Measurements from ENCODE around the gene PIEZO1.
A peak's percentile ranks its signal among the peaks of the same experiment; 100 is the strongest.

Gene PIEZO1

DNA sequence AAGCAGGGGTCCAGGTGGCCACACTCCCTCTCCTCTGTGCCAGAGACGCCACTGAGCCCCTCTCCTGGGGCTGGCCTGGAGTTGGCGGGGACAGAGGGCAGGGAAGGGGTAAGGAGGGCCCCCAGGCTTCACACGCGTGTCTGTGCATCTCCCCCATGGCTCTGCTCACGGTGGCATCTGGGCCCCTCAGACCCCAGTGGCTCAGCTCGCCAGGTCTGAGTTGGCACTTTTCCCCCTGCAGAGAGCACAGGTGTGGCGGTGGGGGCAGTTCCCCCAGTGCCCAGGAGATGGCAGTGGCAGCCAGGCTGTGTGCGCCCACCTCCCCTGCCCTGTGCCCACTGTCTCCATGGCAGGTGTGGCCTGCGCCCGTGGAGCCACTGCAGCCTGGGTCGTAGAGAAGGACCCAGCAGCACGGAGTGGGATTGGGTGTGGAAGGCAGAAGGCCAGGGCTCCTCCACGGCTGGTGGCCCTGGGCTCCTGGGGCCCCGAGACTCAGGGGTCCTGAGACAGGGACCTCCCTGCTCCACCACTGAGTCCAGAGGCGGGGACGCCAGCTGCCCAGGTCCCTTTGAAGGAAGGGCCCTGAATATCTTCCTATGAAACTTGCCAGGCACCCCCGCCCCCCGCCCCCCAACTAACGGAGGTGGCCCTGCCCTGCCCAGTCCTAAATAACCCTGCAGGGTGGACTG lies 31.0 kb upstream of the PIEZO1 start:
- no peak for DNase-seq

DNA sequence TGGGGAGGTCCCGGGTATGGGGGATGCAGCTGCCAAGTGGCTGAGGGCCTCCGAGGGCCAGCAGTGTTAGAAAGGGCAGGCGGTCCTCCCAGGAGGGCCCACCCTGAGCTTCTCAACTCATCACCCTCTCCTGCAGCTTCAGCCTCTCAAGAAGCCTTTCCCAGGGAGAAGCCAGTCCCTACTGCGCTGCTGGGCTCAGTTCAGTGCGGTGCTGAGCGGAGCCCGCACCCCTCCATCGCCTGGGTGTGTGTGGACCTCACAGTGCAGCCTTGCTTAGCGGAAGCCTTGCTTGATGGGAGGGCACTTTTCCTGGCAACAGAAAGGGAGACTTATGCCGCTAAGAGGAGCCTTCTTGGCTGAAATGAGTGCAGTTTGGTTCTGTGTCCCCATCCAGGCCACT lies 30.2 kb upstream of the PIEZO1 start:
- DNase-seq, result no peak

DNA sequence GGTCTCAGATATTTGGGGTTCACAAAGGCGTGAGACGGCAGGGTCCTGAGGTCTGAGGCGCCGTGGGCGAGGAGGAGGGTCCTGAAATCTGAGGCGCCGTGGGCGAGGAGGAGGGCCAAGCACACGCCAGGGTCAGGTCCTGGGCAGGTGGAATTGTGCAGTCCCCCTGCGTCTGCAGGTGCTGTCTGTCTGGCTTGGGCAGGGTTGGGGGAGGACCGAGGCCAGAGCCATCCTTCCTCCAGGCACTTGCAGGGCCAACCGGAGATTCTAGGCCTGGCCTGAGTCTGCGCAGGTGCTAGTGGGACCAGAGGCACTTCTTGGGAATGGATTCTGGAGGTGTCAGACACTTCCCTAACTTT lies 29.1 kb upstream of the PIEZO1 start:
- DNase-seq, result no peak

DNA sequence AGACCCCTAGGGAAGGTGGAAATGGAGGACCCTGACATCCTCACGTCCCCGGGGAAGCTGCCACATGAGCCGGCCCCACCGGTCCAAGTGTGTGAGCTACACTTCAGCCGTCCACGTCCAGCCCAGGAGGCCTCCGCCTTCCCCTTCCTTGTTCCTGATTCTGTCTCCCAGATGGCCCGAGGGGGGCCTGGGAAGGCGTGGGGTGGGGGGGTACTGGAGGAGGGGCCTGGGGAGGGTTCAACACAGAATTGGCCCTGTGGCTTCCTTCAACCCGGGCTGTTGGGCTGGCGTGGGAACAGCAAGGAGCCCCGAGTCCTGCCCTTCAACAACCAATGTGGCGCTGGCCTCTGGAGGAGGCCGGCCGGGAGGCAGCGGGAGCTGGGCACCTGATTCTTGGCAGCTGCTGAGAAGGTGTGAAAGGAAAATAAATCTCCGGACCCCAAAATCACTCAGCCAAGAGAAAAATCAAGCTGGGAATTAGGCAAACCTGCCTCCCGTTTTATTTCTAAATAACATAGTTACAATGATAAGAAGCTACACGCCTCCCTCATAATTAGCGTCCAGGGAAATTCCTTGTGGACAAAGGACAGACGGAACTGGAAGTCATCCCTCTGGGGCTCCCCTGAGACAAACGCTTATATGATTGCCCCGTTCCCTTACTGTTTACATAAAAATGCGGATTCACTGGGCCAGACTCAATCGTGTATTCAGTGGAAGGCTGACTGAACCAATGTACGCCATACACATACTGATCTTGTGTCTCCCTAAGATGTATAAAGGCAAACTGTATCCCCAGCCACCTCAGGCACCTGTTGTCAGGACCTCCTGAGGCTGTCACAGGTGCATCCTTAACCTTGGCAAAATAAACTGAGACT lies 28.5 kb upstream of the PIEZO1 start:
- no peak for DNase-seq

DNA sequence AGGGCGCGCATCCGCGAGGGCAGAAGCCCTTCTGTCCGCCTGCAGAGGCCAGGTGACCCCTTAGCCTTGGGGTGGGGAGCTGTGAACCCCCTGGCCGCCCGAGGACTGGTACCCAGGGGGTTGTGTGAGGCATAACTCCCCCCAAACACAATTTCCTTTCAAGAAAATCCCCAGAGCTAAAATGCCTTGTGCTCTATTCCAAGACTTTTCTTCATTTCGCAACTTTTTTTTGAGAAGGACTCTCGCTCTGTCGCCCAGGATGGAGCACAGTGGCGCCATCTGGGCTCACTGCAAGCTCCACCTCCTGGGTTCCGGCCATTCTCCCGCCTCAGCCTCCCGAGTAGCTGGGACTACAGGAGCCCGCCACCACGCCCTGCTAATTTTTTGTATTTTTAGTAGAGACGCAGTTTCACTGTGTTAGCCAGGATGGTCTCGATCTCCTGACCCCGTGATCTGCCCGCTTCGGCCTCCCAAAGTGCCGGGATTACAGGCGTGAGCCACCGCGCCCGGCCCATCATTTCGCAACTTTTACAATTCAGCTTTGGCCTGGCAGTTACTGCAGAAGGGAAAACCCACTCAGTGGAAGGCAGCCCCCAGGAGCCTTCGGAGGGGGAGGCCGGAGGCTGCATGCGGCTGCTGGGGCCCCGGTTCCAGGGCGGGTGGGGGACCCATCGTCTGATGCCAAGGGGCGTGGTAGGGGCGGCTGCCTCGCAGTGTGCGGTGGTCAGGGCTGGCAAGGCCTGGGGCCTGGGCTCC lies 27.7 kb upstream of the PIEZO1 start:
- DNase-seq, result peak; percentile 51

DNA sequence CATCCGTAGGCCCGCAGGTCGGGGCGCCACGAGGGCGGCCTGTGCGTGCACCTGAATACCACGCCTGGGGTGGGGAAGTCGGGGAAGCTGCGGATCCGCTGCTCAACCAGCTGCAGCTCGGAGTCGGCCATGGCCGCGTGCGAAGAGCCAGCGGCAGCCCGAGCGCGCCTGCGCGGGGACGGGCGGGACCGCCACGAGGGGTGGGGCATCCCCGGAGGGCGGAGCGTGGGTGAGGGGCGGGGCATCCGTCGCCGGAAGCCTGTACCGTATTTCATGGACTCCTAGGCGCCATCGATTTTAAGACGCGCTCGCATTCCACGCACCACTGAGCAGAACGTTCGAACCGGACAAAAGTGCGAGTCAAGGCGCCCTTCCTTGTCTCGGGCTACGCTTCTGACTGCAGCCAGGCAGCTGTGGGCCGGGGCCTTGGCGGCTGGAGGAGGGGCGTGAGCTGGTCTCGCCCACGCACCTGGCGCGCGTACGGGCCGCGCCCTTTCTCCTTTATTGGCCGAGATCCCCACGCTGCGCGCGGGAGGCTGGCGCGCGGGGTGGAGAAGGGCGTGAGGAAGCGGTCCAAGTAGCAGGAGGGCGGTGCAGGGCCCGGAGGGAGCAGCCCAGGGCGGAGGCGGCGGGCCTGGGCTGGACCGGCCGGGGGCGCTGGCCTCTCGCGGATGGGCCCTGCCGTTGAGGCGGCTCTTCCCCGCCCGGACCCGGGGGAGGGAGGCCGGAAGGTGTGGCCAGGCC lies 26.9 kb upstream of the PIEZO1 start, which contains the start of gene APRT:
APRT (minus strand) TSS at position 160 of the 744 bp plus-strand sequence; CDS start at position 131, 29 bp downstream.
- DNase-seq, result peak; percentile 74

DNA sequence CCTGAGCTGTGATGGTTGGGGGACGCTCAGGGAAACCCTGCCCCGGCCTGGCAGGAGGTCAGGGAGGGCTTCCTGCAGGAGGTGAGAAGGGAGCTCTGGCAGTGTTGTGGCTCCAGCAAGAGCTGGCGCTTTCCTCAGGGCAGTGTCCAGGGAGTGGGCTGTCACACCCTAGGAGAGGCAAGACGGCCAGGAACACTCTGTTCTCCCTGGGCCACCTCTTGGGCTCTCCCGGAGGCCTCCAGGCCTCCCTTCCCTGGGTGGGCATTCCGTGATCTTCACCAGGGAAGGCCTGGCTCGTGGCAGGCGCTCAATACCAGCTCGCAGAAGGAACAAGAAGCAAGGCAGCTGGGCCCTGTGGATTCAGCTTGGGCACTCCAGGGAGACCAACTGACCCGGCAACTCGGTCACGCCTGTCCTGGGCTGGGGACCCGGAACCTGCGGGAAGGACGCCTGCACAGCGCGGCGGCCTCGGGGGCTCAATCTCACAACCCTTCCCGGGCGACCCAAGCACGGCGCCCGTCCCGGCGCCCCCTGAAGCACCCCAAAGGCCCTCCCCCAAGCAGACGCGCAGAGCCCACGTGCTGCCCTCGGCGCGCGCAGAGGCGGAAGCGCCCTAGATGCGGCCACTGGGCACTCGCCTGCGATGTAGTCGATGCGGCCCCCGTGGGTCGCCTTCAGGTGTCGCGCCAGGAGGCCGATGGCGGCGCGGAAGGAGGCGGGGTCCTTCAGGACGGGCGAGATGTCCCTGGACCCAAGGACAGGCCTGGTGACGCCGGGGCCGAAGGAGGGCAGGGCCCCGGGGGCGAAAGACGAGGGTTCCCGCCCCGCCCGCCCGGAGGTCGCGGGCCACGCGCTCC lies 26.1 kb upstream of the PIEZO1 start:
- peak; percentile 33 for DNase-seq

DNA sequence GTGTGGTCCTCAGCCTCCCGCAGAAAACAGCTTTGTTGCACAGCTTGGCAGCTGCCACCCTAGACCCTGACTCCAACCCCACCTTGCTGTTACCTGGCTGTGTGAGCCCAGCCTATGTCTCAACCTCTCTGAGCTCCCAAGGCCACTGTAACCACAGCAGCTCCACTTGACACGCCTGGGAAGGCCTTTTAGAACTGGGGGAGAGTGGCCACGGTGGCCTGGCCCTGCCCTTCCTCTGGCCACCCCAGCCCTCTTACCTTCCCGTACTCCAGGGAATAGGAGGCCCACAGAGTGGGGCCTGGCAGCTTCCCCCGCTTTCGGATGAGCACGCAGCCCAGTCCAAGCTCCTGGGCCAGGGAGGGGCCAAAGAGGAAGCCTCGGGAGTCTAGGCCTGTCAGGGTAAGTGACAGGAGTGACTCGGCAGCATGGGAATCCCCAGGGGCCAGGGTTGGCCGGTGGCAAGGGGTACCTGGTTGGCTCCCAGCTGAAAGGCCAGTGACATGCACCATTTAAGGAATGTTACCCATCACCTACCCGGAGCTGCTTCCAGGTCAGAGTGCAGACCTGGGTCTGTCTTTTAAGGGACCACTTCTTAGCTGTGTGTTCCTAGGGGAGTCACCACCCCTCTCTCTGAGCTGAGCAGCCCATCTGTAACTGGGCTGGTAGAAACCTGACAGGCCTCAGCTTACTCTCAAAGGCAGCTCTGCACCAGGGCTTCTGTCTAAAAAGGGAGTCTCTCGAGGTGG lies 25.3 kb upstream of the PIEZO1 start:
- peak; percentile 49 for DNase-seq

DNA sequence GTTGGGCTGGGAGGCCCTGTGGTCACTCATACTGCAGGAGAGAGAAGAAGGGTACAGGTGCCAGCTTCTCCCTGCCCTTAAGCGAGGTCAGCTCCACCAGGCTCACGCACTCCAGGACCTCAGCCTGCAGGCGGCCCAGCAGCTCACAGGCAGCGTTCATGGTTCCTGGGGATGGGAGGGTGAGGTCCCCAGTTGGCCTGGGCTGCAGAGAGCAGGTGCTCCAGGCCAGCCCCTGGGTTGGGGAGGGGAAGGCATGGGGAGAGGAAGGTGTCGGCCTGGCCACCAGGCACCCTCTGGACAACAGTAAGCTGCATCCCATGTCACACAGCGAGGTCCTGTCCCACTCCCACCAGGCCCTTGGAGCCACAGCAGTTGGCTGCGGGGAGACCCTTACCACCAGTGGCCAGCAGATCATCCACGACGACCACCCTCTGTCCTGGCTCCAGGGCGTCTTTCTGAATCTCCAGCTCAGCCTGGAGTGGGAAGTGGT lies 24.7 kb upstream of the PIEZO1 start:
- DNase-seq, result no peak

DNA sequence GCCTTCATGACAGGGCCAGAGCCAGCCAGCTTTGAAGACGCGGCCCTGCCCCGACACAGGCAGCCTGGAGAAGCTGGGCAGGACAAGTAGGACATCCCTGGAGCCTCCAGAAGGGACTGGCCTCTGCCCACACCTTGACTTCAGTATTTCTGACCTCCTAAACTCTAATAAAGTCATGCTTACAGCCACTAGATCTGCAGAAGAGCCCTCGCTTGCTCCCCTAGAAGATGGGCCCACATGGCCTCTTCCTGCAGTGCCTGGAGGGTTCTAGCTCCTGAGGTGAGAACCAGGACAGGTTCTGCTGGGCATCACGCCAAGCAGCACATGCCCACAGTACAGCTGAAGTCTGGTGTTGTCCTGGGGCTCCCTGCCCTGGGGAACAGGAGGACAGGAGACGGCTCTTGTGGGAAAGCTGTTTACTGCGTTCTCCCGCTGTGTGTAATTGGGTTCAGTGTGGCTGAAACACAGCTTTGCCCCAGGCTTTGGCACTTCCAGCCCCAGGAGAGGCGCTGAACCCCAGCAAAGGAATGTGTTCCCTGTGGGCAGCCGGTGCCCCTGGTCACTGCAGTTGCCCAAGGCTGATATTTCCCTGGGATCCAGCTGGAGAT lies 24.2 kb upstream of the PIEZO1 start:
- no peak for DNase-seq

DNA sequence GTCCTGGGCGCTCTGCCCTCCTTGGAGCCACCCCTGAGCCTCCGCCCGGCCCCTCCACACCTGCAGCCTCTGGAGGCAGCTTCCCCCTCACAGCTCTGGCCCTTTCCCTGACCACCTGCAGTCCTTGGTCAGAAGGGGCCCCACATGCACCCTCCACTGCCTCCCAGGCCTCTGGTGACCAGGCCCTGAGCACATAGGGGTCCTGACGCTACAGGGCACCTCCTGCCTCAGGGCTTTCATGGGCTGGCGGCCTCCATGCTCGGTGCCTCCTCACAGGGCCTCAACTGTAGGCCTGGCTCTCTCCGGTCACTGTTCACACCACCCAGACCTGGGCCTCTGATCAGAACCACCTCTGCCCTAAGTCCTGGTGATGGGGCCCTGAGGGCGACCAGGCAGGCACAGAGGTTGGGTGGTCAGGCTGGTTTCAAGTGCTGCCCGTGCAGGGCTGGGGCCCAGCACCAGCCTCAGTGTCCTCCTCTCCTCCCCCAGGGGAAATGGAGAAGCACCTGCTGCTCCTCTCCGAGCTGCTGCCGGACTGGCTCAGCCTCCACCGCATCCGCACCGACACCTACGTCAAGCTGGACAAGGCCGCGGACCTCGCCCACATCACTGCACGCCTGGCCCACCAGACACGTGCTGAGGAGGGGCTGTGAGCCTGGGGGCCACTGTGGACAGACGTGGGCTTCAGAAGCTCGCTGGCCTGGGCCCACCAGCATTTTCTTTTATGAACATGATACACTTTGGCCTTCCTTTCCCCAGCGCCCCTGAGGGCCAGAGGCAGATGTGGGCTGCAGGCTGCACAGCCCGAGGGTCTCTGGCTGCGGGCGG lies 22.8 kb upstream of the PIEZO1 start:
- no peak for DNase-seq

DNA sequence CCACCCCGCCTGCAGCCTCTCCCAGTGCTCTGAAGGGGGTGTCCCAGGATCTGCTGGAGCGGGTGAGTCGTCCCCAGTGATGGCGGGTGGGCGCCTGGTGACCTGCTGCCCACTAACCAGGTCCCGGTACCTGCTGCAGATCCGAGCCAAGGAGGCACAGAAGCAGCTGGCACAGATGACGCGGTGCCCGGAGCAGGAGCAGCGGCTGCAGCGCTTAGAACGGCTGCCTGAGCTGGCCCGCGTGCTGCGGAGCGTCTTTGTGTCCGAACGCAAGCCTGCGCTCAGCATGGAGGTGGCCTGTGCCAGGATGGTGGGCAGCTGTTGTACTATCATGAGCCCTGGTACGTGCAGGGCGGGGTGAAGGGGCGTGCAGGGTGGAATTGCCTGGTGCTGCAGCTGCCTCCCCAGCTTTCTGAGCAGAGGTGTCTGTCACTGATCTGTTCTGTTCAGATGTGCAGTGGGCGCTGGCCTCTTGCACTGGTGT lies 22.2 kb upstream of the PIEZO1 start:
- DNase-seq, result no peak

DNA sequence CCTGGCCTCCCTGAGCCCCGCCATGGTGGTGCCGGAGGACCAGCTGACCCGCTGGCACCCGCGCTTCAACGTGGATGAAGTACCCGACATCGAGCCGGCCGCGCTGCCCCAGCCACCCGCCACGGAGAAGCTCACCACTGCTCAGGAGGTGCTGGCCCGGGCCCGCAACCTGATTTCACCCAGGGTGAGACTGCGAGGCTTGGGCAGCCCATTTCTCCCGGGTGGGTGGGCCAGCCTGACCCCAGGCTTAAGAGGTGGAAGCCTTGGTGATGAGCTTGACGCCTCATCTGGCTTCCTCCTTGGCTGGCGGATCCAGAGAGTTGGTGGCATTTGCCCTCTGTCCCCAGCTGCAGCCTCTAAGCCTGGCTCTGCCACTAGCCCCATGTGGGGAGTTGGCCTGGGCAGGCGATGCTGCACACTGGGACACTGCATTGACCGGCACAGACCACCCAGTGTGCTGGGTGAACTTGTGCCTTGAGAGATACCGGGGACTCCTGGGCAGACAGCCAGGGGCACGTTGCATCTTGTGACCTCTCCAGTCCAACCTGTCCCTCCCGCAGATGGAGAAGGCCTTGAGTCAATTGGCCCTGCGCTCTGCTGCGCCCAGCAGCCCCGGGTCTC lies 21.6 kb upstream of the PIEZO1 start:
- no peak for DNase-seq

DNA sequence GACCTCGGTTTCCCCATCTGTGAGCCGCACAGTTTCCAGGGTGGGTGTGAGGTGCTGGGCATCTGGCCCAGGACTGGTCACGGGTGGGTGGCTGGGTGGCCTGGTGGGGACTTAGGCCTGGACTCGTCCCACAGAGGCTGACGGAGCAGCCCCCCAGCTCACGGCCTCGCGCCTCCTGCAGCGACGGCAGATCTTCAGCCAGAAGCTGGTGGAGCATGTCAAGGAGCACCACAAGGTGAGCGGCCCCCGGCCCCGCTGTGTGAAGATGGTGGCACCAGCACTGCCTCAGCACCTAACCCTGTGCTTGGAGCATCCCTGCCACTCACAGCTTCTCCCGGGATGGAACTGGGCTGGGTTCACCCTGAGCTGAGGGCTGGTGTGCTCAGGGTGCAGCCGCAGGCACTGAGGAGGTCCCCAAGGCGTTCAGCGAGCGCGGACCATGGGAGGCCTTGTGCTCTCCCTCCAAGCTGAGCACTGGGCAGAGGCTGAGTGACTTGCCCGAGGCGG lies 20.9 kb upstream of the PIEZO1 start:
- DNase-seq, result no peak

DNA sequence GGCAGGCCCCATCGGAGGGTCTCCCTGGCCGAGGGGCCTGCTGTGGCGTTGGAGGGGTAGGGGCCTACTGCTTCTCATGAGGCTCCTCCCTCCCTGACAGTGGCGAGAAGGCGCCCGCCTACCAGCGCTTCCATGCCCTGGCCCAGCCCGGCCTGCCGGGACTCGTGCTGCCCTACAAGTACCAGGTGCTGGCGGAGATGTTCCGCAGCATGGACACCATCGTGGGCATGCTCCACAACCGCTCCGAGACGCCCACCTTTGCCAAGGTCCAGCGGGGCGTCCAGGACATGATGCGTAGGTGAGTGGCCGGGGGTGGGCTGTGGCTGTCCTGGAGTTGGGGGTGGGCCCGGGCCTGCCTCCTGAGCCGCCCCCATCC lies 20.3 kb upstream of the PIEZO1 start:
- no peak for DNase-seq

DNA sequence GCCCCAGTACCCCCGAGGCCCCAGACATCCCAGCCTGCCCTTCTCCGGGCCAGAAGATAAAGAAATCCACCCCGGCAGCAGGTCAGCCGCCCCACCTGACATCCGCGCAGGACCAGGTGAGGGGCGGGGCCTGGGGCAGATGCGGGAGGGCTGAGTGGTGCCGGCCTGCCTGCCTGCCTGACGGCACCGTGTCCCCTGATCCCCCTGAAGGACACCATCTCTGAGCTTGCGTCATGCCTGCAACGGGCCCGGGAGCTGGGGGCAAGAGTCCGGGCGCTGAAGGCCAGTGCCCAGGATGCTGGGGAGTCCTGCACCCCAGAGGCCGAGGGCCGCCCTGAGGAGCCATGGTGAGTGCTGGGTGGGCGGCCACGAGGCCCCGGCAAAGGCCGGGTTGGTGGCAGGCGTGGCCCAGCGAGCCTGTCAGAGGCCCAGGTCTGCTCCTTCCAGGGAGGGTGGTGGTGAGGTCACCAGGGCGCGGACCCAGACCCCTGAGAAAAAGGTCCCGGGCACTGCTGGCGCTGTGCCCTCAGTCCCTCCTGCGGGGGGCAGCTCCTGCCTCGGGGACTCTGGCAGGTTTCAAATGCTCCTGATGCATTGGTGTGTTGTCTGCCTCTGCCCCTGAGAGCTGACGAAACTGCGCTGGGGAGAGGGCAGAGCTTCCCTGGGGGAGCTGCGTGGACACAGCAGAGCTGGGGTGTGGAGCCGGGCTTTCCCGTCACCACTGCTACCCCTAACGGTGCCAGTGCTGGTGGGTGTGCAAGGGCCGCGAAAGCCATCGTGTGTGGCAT lies 19.7 kb upstream of the PIEZO1 start:
- no peak for DNase-seq

DNA sequence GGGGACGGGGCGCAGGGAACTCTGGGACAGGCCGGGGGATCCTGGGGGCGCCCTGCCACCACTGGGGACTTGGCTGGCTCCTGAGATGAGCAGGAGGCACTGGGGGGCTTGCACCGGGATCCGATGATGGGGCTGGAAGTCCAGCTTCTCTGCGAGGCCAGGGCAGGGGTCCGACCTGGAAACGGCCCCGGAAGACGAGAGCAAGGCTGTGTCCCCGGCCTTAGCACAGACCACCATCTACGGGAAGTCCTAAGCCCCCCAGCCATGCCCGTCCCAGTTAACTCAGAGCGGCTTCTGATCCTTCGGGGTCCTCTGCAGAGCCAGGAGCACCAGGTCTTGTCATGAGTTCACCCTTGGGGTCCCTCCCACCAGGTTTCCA lies 19.1 kb upstream of the PIEZO1 start:
- no peak for DNase-seq

Measured in GF-D8 (cell line).